Esophagus squamous epithelium (tissue), 4 donors: ENCODE measurements around the gene P2RX6.

Experiments used
- CTCF ChIP-seq, 6 experiments: fragments of 450-650 bp in 4 of 6; fragments of 200-600 bp in 2 of 6; sonication (generic) in 2 of 6; IDR thresholded peaks; one replicate each; pipeline ENCODE4 v1.5.1; 2016 to 2019; ENCODE audit warnings: antibody characterized with exemption in 6 of 6, mild to moderate bottlenecking in 4 of 6, moderate library complexity in 4 of 6
- POLR2A ChIP-seq, 4 donors: fragments of 450-650 bp; IDR thresholded peaks; one replicate each; pipeline ENCODE4 v1.6.1; 2017; ENCODE audit warnings: antibody characterized with exemption in 4 of 4, mild to moderate bottlenecking in 4 of 4, moderate library complexity in 3 of 4

GRCh38 chr22:21068681-21069276 lies 53.8 kb downstream of the P2RX6 start:
- TF ChIP-seq POLR2A (IDR thresholded peaks at IDR 0.05) = no peak
- TF ChIP-seq CTCF (IDR thresholded peaks at IDR 0.05) = no peak
